Heart right ventricle (tissue), 16 donors: ENCODE data around the gene SERPINB12. TPM values are rescaled to one million over a fixed set of nuclear protein-coding genes. Genes with fewer than 3 reads are reported as not detected.

Source experiments
- ATAC-seq, 8 donors: fragments of 200-7000 bp; cut with Tn5 transposase; one replicate each; pipeline ENCODE4 v1.9.1; 2020; ENCODE audit warnings: mild to moderate bottlenecking in 8 of 8, moderate library complexity in 8 of 8, moderate number of reproducible peaks in 1 of 8
- DNase-seq, 2 donors: peaks; one replicate each; pipeline ENCODE4 v3.0.0-alpha.2; 2020
- H3K27ac ChIP-seq, 10 donors: fragments of 200-600 bp; sonication (generic) in 2 of 10; one replicate each; pipeline versions ENCODE4 v1.5.0 to v1.8.0; 2020 to 2022; ENCODE audit warnings: mild to moderate bottlenecking in 3 of 10
- H3K27me3 ChIP-seq, 7 donors: fragments of 200-600 bp; one replicate each; pipeline ENCODE4 v1.8.0; 2021 to 2022; ENCODE audit warnings: mild to moderate bottlenecking in 2 of 7
- H3K36me3 ChIP-seq, 9 donors: fragments of 200-600 bp; sonication (generic) in 1 of 9; one replicate each; pipeline versions ENCODE4 v1.5.0 to v1.8.0; 2020 to 2022; ENCODE audit warnings: mild to moderate bottlenecking in 2 of 9
- H3K4me1 ChIP-seq, 9 donors: fragments of 200-600 bp; sonication (generic) in 1 of 9; one replicate each; pipeline versions ENCODE4 v1.5.0 to v1.8.0; 2020 to 2022; ENCODE audit warnings: mild to moderate bottlenecking in 4 of 9
- H3K4me3 ChIP-seq, 10 donors: fragments of 200-600 bp; sonication (generic) in 2 of 10; one replicate each; pipeline versions ENCODE4 v1.5.0 to v1.8.0; 2020 to 2022; ENCODE audit warnings: mild to moderate bottlenecking in 7 of 10, moderate library complexity in 2 of 10
- H3K9me3 ChIP-seq, 11 donors: fragments of 200-600 bp in 10 of 11; sonication (generic) in 2 of 11; one replicate each; pipeline versions ENCODE4 v1.5.0 to v1.8.0; 2013 to 2022; ENCODE audit warnings: mild to moderate bottlenecking in 2 of 11, control low read depth in 1 of 11, moderate library complexity in 1 of 11
- CTCF ChIP-seq, 9 donors: fragments of 200-600 bp; sonication (generic) in 2 of 9; IDR thresholded peaks; one replicate each; pipeline versions ENCODE4 v1.5.0 to v1.8.0; 2021 to 2022; ENCODE audit warnings: antibody characterized with exemption in 9 of 9, mild to moderate bottlenecking in 5 of 9, moderate library complexity in 1 of 9
- WGBS, 2 donors: extraction: QIAGEN DNeasy Blood & Tissue Kit; methylation state at CpG; one replicate each; pipeline ENCODE4 v1.1.7; 2013; ENCODE audit warnings: inconsistent platforms in 1 of 2; 5-methylcytosine and 5-hydroxymethylcytosine counted together
- intact Hi-C, 10 donors: fragments of 100-400 bp; cut with DNase I; formaldehyde crosslinking; loops; one replicate each; pipeline versions ENCODE4 v1.11.1 to v1.14.2; 2022
- polyA plus RNA-seq, 2 donors: library from polyadenylated mRNA; stranded (reverse); fragments of 200-250 nt; gene quantifications; one replicate each; pipeline ENCODE4 v1.2.3, GENCODE V29; 2013
- total RNA-seq, 10 donors: library from RNA; stranded (reverse); fragmentation: NEBNext Ultra II Directional in 3 of 10; extraction: Animal tissue kit (Norgen Biotek cat#: 25700) in 3 of 10; gene quantifications; one replicate each; pipeline versions ENCODE4 v1.2.1 to v1.2.4, GENCODE V29; 2021 to 2023
- donor health status: Arrhythmogenic right ventricular cardiomyopathy.
- donor health status: ischemic (EF 13 %, LVEDD 7.1; RV severe dilation, severe dysfunction).
- donor health status: healthy with polysubstance abuse.
- donor health status: DM: no; HTN: yes; CAD: no.
- donor health status: DM: no; HTN: no; CAD: no.
- donor health status: ischemic (EF 25% LVEDD 6.9; RV normal size, moderate dysfunction).
- donor health status: ischemic (EF 25% LVEDD 5.7; RV mildly dilated, moderate dysfunction).
- donor health status: healthy.
- donor health status: DM: yes; HTN: yes; CAD: no.
- donor health status: Ischemic cardiomyopathy.
- donor health status: ischemic (EF 35%, LVEDD 5.7; RV mildly dilated, moderate dysfunction).
- donor health status: nonischemic (EF 11% LVEDD 7.7; RV severe dilation, severe dysfunction).
- donor health status: DM: yes; HTN: yes; CAD: no.
- donor health status: PGD.
- donor health status: ischemic (EF 29% LVEDD 5.4; RV normal size, mild dysfunction).
- donor health status: nonischemic (EF 23%, LVEDD 6.1; RV moderate dilation, normal function).

The SERPINB12 gene
- total and polyA plus RNA-seq, 12 donors = not detected

- ATAC-seq = no peak
- peaks cover 0 to 29% (median 8%) of the 10 kb centered on the region in 7 donors for H3K27me3 ChIP-seq
- TF ChIP-seq CTCF (IDR thresholded peaks at IDR 0.05) = peak in 1 of 9 donors; percentile 11
- no peak overlapping the region for H3K27ac ChIP-seq
- H3K36me3 ChIP-seq = no peaks in the 10 kb centered on the region
- no peak overlapping the region for H3K4me3 ChIP-seq
- H3K9me3 ChIP-seq = no peaks in the 10 kb centered on the region
- DNase-seq = no peak
- 69 to 78% methylated on average over 9 of the region's 9 CpGs for WGBS, 2 donors
- intact Hi-C loops = loop anchor here (5.0 to 10.0 kb wide), 10 partner anchors 62 to 482 kb away; partner anchors contain the start of gene SERPINB8 (in 1 of the 10)
- H3K4me1 ChIP-seq = no peaks in the 10 kb centered on the region
Observed at GRCh38 chr18:63514888-63515678, 27.1 kb upstream of the SERPINB12 start.

GRCh38 chr18:63515801-63516200 lies 26.4 kb upstream of the SERPINB12 start:
- Histone ChIP-seq H3K27ac (no peak overlapping the region), H3K27me3 (peaks cover 0 to 23% (median 8%) of the 10 kb centered on the region in 7 donors), H3K4me1 (no peaks in the 10 kb centered on the region), H3K36me3 (no peaks in the 10 kb centered on the region), H3K4me3 (no peak overlapping the region), H3K9me3 (no peaks in the 10 kb centered on the region)
- intact Hi-C loops = loop anchor here (1.0 to 10.0 kb wide), 11 partner anchors 62 to 482 kb away; partner anchors contain the start of gene SERPINB8 (in 1 of the 10)
- DNase-seq = no peak
- no peak for ATAC-seq
- no peak for TF ChIP-seq CTCF (IDR thresholded peaks at IDR 0.05)
- 2 to 66% methylated on average over 1 of the region's 1 CpG for WGBS, 2 donors

GRCh38 chr18:63518178-63519012 lies 23.8 kb upstream of the SERPINB12 start:
- no peak overlapping the region for H3K4me3 ChIP-seq
- 31 to 35% methylated on average over 16 of the region's 16 CpGs for WGBS, 2 donors
- H3K27ac ChIP-seq = no peak overlapping the region
- H3K9me3 ChIP-seq = no peaks in the 10 kb centered on the region
- DNase-seq (peak in 1 of 2 donors; percentile 65), ATAC-seq (peak; percentile 61 to 85 (median 82))
- H3K36me3 ChIP-seq = no peaks in the 10 kb centered on the region
- intact Hi-C loops = loop anchor here (1.0 to 10.0 kb wide), 15 partner anchors 58 to 479 kb away; partner anchors contain the start of gene SERPINB8 (in 1 of the 10)
- TF ChIP-seq CTCF (IDR thresholded peaks at IDR 0.05) = peak; percentile 67 to 82 (median 77)
- H3K27me3 ChIP-seq = peaks cover 0 to 23% (median 4%) of the 10 kb centered on the region in 7 donors
- H3K4me1 ChIP-seq = no peaks in the 10 kb centered on the region

- no peak for ATAC-seq
- no peak overlapping the region for H3K27ac ChIP-seq
- no peaks in the 10 kb centered on the region for H3K36me3 ChIP-seq
- DNase-seq = no peak
- intact Hi-C loops = loop anchor here in 1 of 10 donors (10.0 kb wide), 1 partner anchor 415 kb away; no protein-coding TSS in a partner anchor
- WGBS, 2 donors = 77 to 81% methylated on average over 3 of the region's 3 CpGs
- no peaks in the 10 kb centered on the region for H3K9me3 ChIP-seq
- no peaks in the 10 kb centered on the region for H3K4me1 ChIP-seq
- TF ChIP-seq CTCF (IDR thresholded peaks at IDR 0.05) = no peak
- H3K4me3 ChIP-seq = no peak overlapping the region
- H3K27me3 ChIP-seq = peaks cover 0 to 28% (median 0%) of the 10 kb centered on the region in 7 donors
Observed at GRCh38 chr18:63520053-63520685, 22.0 kb upstream of the SERPINB12 start.
